A549 (cell line): ENCODE results near the gene ARL4D. TPM values are rescaled to one million over a fixed set of nuclear protein-coding genes. Genes with fewer than 3 reads are reported as not detected.

Experiments
- ATAC-seq, 2 experiments: fragments of 200-7000 bp in 1 of 2; fragments of >200 bp in 1 of 2; cut with Nextera tagmentation in 1 of 2; cut with Tn5 transposase in 1 of 2; 3 replicates each; pipeline versions ENCODE4 v1.8.0 to v1.9.1; 2018 to 2020; ENCODE audit warnings: mild to moderate bottlenecking in 1 of 2, moderate library complexity in 1 of 2
- CTCF ChIA-PET: fragments of 300-600 bp; sonication (Branson Sonifier 250); formaldehyde crosslinking; extraction: SDS; loops from one replicate; lab custom pipeline; 2021; ENCODE audit warnings: antibody characterized with exemption, inconsistent platforms; lab: Yijun Ruan, JAX
- POLR2A ChIA-PET: fragments of 350-600 bp; formaldehyde crosslinking; extraction: SDS; loops from one replicate; lab custom pipeline; 2021; ENCODE audit warnings: antibody characterized with exemption, inconsistent platforms; lab: Yijun Ruan, JAX
- DNase-seq, 2 experiments: peaks; one replicate each; pipeline versions ENCODE4 v3.0.0 to v3.0.0-alpha.2; 2011 to 2016; ENCODE audit warnings: low read depth in 1 of 2, low spot score in 1 of 2
- FAIRE-seq: peaks from 2 replicates; lab custom pipeline; 2011; peaks lifted over from hg19 to GRCh38; lab: Jason Lieb, UNC
- H3K27ac ChIP-seq, 2 experiments: fragments of >200 bp; sonication (Bioruptor Twin); formaldehyde crosslinking; 3 replicates each; pipeline ENCODE4 v1.5.1; 2016 to 2017
- H3K4me1 ChIP-seq: fragments of >200 bp; sonication (Bioruptor Twin); formaldehyde crosslinking; 3 replicates; pipeline ENCODE4 v1.6.1; 2016
- H3K4me2 ChIP-seq: fragments of >200 bp; sonication (Bioruptor Twin); formaldehyde crosslinking; 3 replicates; pipeline ENCODE4 v1.6.1; 2016
- H3K4me3 ChIP-seq: fragments of >200 bp; sonication (Bioruptor Twin); formaldehyde crosslinking; 3 replicates; pipeline ENCODE4 v1.5.1; 2016
- H3K9me3 ChIP-seq: fragments of >200 bp; sonication (Bioruptor Twin); formaldehyde crosslinking; 3 replicates; pipeline ENCODE4 v1.6.1; 2016
- BCL3 ChIP-seq: fragments of >200 bp; sonication (Bioruptor Twin); formaldehyde crosslinking; IDR thresholded peaks from 3 replicates; pipeline ENCODE4 v1.6.1; 2016
- CBX8 ChIP-seq: fragments of 200-600 bp; sonication (generic); IDR thresholded peaks from 2 replicates; pipeline ENCODE4 v1.6.1; 2016
- CEBPB ChIP-seq, 2 experiments: fragments of >200 bp in 1 of 2; sonication (Bioruptor Twin) in 1 of 2; formaldehyde crosslinking in 1 of 2; IDR thresholded peaks; 2 replicates each; pipeline ENCODE4 v1.6.1; 2012 to 2016
- CHD2 ChIP-seq: fragments of 150-350 bp; IDR thresholded peaks from 2 replicates; pipeline ENCODE4 v1.6.1; 2014; ENCODE audit warnings: low read length; ENCODE audit not compliant: partially characterized antibody
- EHMT2 ChIP-seq: fragments of 200-600 bp; sonication (generic); IDR thresholded peaks from 2 replicates; pipeline ENCODE4 v1.6.1; 2016; ENCODE audit warnings: antibody characterized with exemption, low read depth, mild to moderate bottlenecking, moderate library complexity
- EP300 ChIP-seq, 2 experiments: fragments of >200 bp; sonication (Bioruptor Twin); formaldehyde crosslinking; IDR thresholded peaks; 2 replicates in 1 of 2; 3 replicates in 1 of 2; pipeline ENCODE4 v1.6.1; 2016 to 2017
- FOSL2 ChIP-seq, 2 experiments: fragments of 450-650 bp in 1 of 2; fragments of >200 bp in 1 of 2; sonication (Bioruptor Twin) in 1 of 2; formaldehyde crosslinking; IDR thresholded peaks; 2 replicates each; pipeline versions ENCODE4 v1.5.0 to v1.6.1; 2016 to 2020; ENCODE audit warnings: mild to moderate bottlenecking in 1 of 2, moderate library complexity in 1 of 2
- HDAC2 ChIP-seq: fragments of 200-600 bp; sonication (generic); IDR thresholded peaks from 2 replicates; pipeline ENCODE4 v1.6.1; 2016
- HOXA7 ChIP-seq: fragments of 250-450 bp; sonication (Bioruptor Pico); IDR thresholded peaks from 2 replicates; pipeline ENCODE4 v1.5.0; 2020; ENCODE audit warnings: mild to moderate bottlenecking, moderate library complexity
- HOXB13 ChIP-seq: fragments of 250-450 bp; sonication (Bioruptor Pico); IDR thresholded peaks from 2 replicates; pipeline ENCODE4 v1.5.0; 2020; ENCODE audit warnings: low read depth, mild to moderate bottlenecking, moderate library complexity
- HOXB5 ChIP-seq: fragments of 250-450 bp; sonication (Bioruptor Pico); IDR thresholded peaks from 2 replicates; pipeline ENCODE4 v1.5.0; 2020; ENCODE audit warnings: mild to moderate bottlenecking, moderate library complexity
- KDM1A ChIP-seq: fragments of 200-600 bp; sonication (generic); IDR thresholded peaks from 2 replicates; pipeline ENCODE4 v1.6.1; 2016; ENCODE audit warnings: low read depth, mild to moderate bottlenecking
- KDM5A ChIP-seq: fragments of 200-600 bp; sonication (generic); IDR thresholded peaks from 2 replicates; pipeline ENCODE4 v1.6.1; 2016; ENCODE audit warnings: antibody characterized with exemption, mild to moderate bottlenecking
- MAX ChIP-seq: IDR thresholded peaks from 2 replicates; pipeline ENCODE4 v1.6.1; 2012
- MAZ ChIP-seq: fragments of 150-350 bp; IDR thresholded peaks from 2 replicates; pipeline ENCODE4 v1.6.1; 2014; ENCODE audit warnings: antibody characterized with exemption, low read depth, low read length, borderline replicate concordance
- NFE2L2 ChIP-seq: fragments of 150-350 bp; conservative IDR thresholded peaks from 2 replicates; pipeline ENCODE4 v1.6.1; 2014; ENCODE audit warnings: low read length
- NR3C1 ChIP-seq: fragments of >200 bp; sonication (Bioruptor Twin); formaldehyde crosslinking; IDR thresholded peaks from 3 replicates; pipeline ENCODE4 v1.6.1; 2017
- PHF8 ChIP-seq: fragments of 200-600 bp; sonication (generic); IDR thresholded peaks from 2 replicates; pipeline ENCODE4 v1.6.1; 2016; ENCODE audit warnings: low read depth, mild to moderate bottlenecking, antibody characterized with exemption, moderate library complexity, borderline replicate concordance
- POLR2AphosphoS2 ChIP-seq: conservative IDR thresholded peaks from 2 replicates; pipeline ENCODE4 v1.6.1; 2012; ENCODE audit warnings: low read length, improper control_type of control experiment, inconsistent platforms
- RAD21 ChIP-seq, 2 experiments: fragments of >200 bp in 1 of 2; sonication (Bioruptor Twin) in 1 of 2; formaldehyde crosslinking in 1 of 2; IDR thresholded peaks in 1 of 2; conservative IDR thresholded peaks in 1 of 2; 2 replicates in 1 of 2; 3 replicates in 1 of 2; pipeline ENCODE4 v1.6.1; 2012 to 2018; ENCODE audit warnings: inconsistent platforms in 1 of 2
- RARB ChIP-seq: fragments of 250-450 bp; sonication (Bioruptor Pico); IDR thresholded peaks from 2 replicates; pipeline ENCODE4 v1.8.0; 2021; ENCODE audit warnings: mild to moderate bottlenecking, moderate library complexity
- RCOR1 ChIP-seq: fragments of 150-350 bp; IDR thresholded peaks from 2 replicates; pipeline ENCODE4 v1.6.1; 2014; ENCODE audit warnings: antibody characterized with exemption, low read length, low read depth
- SMC3 ChIP-seq: fragments of >200 bp; sonication (Bioruptor Twin); formaldehyde crosslinking; IDR thresholded peaks from 3 replicates; pipeline ENCODE4 v1.6.1; 2018; ENCODE audit warnings: inconsistent platforms
- SREBF2 ChIP-seq: fragments of 450-650 bp; IDR thresholded peaks from 2 replicates; pipeline ENCODE4 v1.6.1; 2014; ENCODE audit warnings: mild to moderate bottlenecking, moderate library complexity
- ZC3H11A ChIP-seq: fragments of 450-650 bp; IDR thresholded peaks from 2 replicates; pipeline ENCODE4 v1.6.1; 2014; ENCODE audit warnings: antibody characterized with exemption, mild to moderate bottlenecking
- ZSCAN20 ChIP-seq: fragments of 250-450 bp; sonication (Bioruptor Pico); IDR thresholded peaks from 2 replicates; pipeline ENCODE4 v1.8.0; 2022; ENCODE audit warnings: mild to moderate bottlenecking, moderate library complexity
- whole genome bisulfite sequencing: methylation state at CpG from one replicate; pipeline ENCODE4 v1.1.6; 2017; ENCODE audit errors: missing lambda C conversion rate; 5-methylcytosine and 5-hydroxymethylcytosine counted together
- polyA plus RNA-seq, 4 experiments: library from polyadenylated mRNA; depleted of rRNA in 3 of 4; stranded (reverse); fragments of >200 nt; fragmentation: RNase III in 1 of 4; extraction: RNeasy Plus Mini Kit Qiagen cat#74134 plus additional on column Dnase treatment in 1 of 4; gene quantifications; 2 replicates in 3 of 4; 3 replicates in 1 of 4; pipeline ENCODE4 v1.2.3, GENCODE V29; 2011 to 2017
- TF ChIP-seq, protein P1 (sequence below): fragments of 250-450 bp; sonication (Bioruptor Pico); IDR thresholded peaks from 2 replicates; pipeline ENCODE4 v1.5.0; 2021; ENCODE audit warnings: mild to moderate bottlenecking, moderate library complexity, borderline replicate concordance

ARL4D gene
- polyA plus RNA-seq, 2 of the 4 experiments (the other 2 are of a cell fraction), result 11.7 to 21.0 TPM

DNA sequence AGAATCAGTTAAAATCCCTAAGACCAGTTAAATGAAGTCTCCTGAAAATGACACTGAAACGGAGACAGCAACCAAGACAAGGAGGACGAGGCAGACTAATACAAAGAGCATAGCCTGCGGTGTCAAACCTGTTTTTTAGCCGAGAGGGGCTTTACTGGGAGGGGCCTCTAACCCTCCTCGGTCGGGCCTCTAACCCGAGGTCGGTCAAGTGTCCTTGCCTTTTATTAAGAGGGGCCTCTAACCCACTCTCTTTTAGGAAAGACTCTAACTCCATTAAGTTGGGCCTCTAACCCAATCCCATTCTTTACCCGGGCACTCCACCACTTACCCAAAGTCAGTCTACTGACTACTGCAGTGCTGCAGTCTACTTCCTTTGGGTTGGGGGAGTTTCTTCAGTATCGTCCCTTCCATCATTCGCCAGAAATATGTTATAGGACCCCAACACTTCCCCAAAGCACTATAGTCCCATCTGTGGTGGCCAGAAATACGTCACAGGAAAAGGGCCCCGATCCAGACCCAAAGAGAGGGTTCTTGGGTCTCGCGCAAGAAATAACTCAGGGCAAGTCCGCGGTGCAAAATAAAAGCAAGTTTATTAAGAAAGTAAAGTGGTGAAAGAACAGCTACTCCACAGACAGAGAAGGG, 39.2 kb upstream of the ARL4D start:
- H3K4me2 ChIP-seq, result peak overlapping the region; percentile 89
- TF ChIP-seq CBX8 (no peak), EHMT2 (no peak), PHF8 (no peak), CEBPB (IDR thresholded peaks at IDR 0.05) (no peak), POLR2AphosphoS2 (no peak), EP300 (IDR thresholded peaks at IDR 0.05) (no peak), BCL3 (no peak), RCOR1 (no peak), RAD21 (conservative IDR thresholded peaks at IDR 0.05 in 1 of 2, IDR thresholded peaks at IDR 0.05 in 1 of 2) (no peak), HOXB13 (no peak)
- ChIA-PET CTCF (interaction anchor here (0.7 to 8.9 kb wide), 5 partner anchors 15 to 123 kb away, joined by 3 to 89 read pairs (median 4); partner anchors contain the start of gene DHX8), POLR2A (interaction anchor here (0.6 to 2.7 kb wide), 4 partner anchors 9 to 234 kb away, joined by 4 to 30 read pairs (median 16); partner anchors contain the start of gene BRCA1)
- peaks cover 28% of the 10 kb centered on the region for H3K4me1 ChIP-seq
- H3K27ac ChIP-seq, result peak overlapping the region; percentile 88 to 91
- H3K4me3 ChIP-seq, result peak overlapping the region; percentile 62
- no peak for FAIRE-seq
- H3K9me3 ChIP-seq, result no peaks in the 10 kb centered on the region
- DNase-seq, result no peak
- WGBS, result 84% methylated on average over 17 of the region's 17 CpGs
- ATAC-seq, result no peak

GRCh38 chr17:43360376-43360738, 38.4 kb upstream of the ARL4D start:
- CTCF ChIA-PET, result interaction anchor here (0.8 to 8.9 kb wide), 7 partner anchors 16 to 123 kb away, joined by 3 to 89 read pairs (median 4); partner anchors contain the start of gene DHX8
- ATAC-seq (peak; percentile 44), DNase-seq (peak; percentile 69 to 80)
- 15% methylated on average over 18 of the region's 18 CpGs for WGBS
- peak overlapping the region; percentile 62 for H3K4me3 ChIP-seq
- POLR2A ChIA-PET, result interaction anchor here (0.5 to 2.7 kb wide), 31 partner anchors 8 to 524 kb away, joined by 3 to 98 read pairs (median 4); partner anchors contain the start of genes ARL4D, DHX8, ETV4 and TMEM106A
- H3K4me2 ChIP-seq, result peak overlapping the region; percentile 89
- TF ChIP-seq HOXB5 (CRISPR knock-in tag) (0 out of 2 replicates have a peak, but pooled peaks have one; percentile 40), SMC3 (no peak), CHD2 (peak; percentile 20), FOSL2 (IDR thresholded peaks at IDR 0.05) (no peak), FOSL2 (CRISPR knock-in tag; IDR thresholded peaks at IDR 0.05) (peak; percentile 83)
- TF ChIP-seq, all 56 proteins: peak for 3
- Histone ChIP-seq H3K27ac (peak overlapping the region; percentile 88 to 91), H3K4me1 (peaks cover 28% of the 10 kb centered on the region), H3K9me3 (no peaks in the 10 kb centered on the region)
- peak; percentile 85 for FAIRE-seq

DNA sequence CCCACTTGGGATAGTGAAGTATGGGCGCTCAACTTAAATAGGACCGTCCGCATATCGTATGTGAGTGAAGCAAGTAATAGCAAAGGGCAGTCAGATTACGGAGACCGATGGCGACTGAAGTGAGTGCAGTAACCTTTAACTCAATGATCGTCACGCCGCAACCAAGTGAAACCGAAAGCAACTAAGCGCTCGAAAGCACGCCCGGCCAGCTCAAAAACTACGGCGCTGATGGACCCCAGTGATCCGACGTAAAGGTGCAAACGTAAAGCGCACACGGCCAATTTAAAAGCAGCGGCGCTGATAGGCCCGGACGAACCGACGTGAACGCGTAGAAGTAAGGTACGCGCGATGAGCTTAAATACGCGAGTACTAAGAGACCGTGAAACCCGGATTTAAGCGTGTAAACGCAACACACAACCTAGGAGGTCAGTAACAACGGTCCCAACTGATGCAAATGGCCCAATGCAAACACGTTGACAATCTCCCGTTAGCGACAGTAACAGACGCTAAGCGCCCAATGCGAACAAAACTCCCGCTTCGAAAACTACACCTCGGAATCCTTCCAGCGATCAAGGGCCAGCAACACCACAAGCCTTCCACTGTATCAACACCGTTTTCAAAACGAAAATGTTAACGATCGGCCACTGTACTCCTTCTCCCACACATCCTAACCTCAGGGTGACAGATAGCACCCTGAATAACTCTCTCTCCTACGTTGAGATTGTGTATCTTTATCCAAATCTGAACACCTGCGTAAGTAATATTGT, 37.9 kb upstream of the ARL4D start:
- FAIRE-seq, result peak; percentile 98
- H3K27ac ChIP-seq, result peak overlapping the region; percentile 88 to 91
- CTCF ChIA-PET, result interaction anchor here (0.8 to 8.9 kb wide), 13 partner anchors 10 to 122 kb away, joined by 3 to 89 read pairs (median 4); partner anchors contain the start of gene DHX8
- peak; percentile 99 for TF ChIP-seq HOXB5 (CRISPR knock-in tag)
- peak; percentile 100 for TF ChIP-seq RARB
- no peak for TF ChIP-seq SREBF2
- TF ChIP-seq NR3C1, result no peak
- TF ChIP-seq, protein P1, sequence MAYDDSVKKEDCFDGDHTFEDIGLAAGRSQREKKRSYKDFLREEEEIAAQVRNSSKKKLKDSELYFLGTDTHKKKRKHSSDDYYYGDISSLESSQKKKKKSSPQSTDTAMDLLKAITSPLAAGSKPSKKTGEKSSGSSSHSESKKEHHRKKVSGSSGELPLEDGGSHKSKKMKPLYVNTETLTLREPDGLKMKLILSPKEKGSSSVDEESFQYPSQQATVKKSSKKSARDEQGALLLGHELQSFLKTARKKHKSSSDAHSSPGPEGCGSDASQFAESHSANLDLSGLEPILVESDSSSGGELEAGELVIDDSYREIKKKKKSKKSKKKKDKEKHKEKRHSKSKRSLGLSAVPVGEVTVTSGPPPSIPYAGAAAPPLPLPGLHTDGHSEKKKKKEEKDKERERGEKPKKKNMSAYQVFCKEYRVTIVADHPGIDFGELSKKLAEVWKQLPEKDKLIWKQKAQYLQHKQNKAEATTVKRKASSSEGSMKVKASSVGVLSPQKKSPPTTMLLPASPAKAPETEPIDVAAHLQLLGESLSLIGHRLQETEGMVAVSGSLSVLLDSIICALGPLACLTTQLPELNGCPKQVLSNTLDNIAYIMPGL, result peak; percentile 100
- peak; percentile 97 for TF ChIP-seq ZSCAN20
- no peak for TF ChIP-seq NFE2L2
- no peak for TF ChIP-seq HDAC2
- peak; percentile 95 for TF ChIP-seq MAX
- TF ChIP-seq POLR2AphosphoS2, result peak; percentile 99
- TF ChIP-seq CBX8, result no peak
- no peak for TF ChIP-seq ZC3H11A
- no peak for TF ChIP-seq KDM5A
- TF ChIP-seq HOXA7 (CRISPR knock-in tag), result peak; percentile 100
- TF ChIP-seq MAZ, result peak; percentile 99
- TF ChIP-seq KDM1A, result no peak

More for the DNA sequence above, 37.9 kb upstream of the ARL4D start:
- peak overlapping the region; percentile 62 for H3K4me3 ChIP-seq
- ATAC-seq (peak; percentile 87 to 92), DNase-seq (peak; percentile 98 to 100)
- H3K4me1 ChIP-seq, result peaks cover 28% of the 10 kb centered on the region
- peak overlapping the region; percentile 89 for H3K4me2 ChIP-seq
- H3K9me3 ChIP-seq, result no peaks in the 10 kb centered on the region
- under 1% methylated on average over 56 of the region's 56 CpGs for WGBS
- POLR2A ChIA-PET, result interaction anchor here (0.5 to 2.7 kb wide), 33 partner anchors 8 to 525 kb away, joined by 3 to 98 read pairs (median 4); partner anchors contain the start of genes ARL4D, DHX8, ETV4 and TMEM106A
